SH-SY5Y (cell line): ENCODE data around the gene ZFP69B.

ENCODE experiments used
- GATA2 ChIP-seq: IDR thresholded peaks from 2 replicates; pipeline ENCODE4 v1.6.1; 2011; ENCODE audit warnings: mild to moderate bottlenecking, low read depth, low read length
- GATA3 ChIP-seq: IDR thresholded peaks from 2 replicates; pipeline ENCODE4 v1.6.1; 2011; ENCODE audit warnings: low read depth, mild to moderate bottlenecking, low read length, moderate library complexity

GRCh38 chr1:40423951-40424618, 26.2 kb upstream of the ZFP69B start:
- TF ChIP-seq GATA2: no peak
- no peak for TF ChIP-seq GATA3
